ENCODE data around the gene CHEK2. TPM values are rescaled to one million over a fixed set of nuclear protein-coding genes. Genes with fewer than 3 reads are reported as not detected.
A peak's percentile ranks its signal among the peaks of the same experiment; 100 is the strongest.

The CHEK2 gene
- total RNA-seq: 1 to 10 TPM; 2.8 to 4.6 (median 3.6) TPM
- polyA plus RNA-seq: 10 to 100 TPM; 10.2 to 17.4 (median 10.6) TPM

DNA sequence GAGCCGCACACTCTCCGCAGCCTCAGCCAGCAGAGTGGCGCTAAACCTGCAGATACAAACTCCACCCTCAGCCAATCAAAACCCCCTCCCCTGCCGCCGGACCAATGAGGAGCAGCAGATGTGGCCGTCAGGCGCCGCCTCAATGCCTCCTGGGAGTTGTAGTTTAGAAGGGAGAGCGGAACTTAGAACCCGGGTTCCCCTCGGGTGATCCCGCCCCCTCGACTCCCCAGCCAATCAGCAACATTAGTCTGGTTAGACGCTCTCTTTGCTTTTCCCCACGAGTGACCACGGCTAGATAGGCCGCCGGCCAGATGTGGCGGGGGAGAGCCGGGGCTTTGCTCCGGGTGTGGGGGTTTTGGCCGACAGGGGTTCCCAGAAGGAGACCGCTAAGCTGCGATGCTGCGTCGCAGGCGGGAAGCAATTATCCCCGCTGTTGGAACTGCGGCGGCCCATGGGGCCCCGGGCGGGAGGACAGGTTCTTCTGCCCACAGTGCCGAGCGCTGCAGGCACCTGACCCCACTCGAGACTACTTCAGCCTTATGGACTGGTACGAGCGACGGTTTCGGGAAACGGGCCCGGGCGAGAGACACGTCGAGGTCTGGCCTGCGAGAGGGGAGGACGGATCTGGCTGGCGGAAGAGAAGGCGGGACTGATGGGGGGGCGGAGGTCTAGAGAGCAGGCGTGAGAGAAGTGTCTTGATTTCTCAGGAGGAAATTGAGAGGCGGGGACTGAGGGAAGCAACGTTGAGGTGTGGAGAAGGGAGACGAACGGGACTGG, at the start of gene CHEK2, which contains the start of gene HSCB:
TSS of gene CHEK2 (minus strand) at position 36 of the 777 bp plus-strand sequence. CDS start 7,099 bp downstream, outside the sequence.
TSS of gene HSCB (plus strand) at position 255 of the 777 bp plus-strand sequence. CDS start at position 312, 57 bp downstream.
- H3K4me3 ChIP-seq: peak within 1 kb of the TSS; percentile 69 to 95 (median 93)
- H3K9me3 ChIP-seq: no peaks in the 10 kb centered on the region
- H3K27me3 ChIP-seq: no peaks in the 10 kb centered on the region
- peaks cover 5 to 37% (median 25%) of the 10 kb centered on the region in 4 donors for H3K36me3 ChIP-seq
- H3K4me1 ChIP-seq: peaks cover 0 to 17% (median 11%) of the 10 kb centered on the region in 4 donors
- TF ChIP-seq, protein P1, sequence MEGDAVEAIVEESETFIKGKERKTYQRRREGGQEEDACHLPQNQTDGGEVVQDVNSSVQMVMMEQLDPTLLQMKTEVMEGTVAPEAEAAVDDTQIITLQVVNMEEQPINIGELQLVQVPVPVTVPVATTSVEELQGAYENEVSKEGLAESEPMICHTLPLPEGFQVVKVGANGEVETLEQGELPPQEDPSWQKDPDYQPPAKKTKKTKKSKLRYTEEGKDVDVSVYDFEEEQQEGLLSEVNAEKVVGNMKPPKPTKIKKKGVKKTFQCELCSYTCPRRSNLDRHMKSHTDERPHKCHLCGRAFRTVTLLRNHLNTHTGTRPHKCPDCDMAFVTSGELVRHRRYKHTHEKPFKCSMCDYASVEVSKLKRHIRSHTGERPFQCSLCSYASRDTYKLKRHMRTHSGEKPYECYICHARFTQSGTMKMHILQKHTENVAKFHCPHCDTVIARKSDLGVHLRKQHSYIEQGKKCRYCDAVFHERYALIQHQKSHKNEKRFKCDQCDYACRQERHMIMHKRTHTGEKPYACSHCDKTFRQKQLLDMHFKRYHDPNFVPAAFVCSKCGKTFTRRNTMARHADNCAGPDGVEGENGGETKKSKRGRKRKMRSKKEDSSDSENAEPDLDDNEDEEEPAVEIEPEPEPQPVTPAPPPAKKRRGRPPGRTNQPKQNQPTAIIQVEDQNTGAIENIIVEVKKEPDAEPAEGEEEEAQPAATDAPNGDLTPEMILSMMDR (IDR thresholded peaks at IDR 0.05): no peak
- TF ChIP-seq EP300 (IDR thresholded peaks at IDR 0.05) (peak in 1 of 4 donors; percentile 19), POLR2AphosphoS5 (IDR thresholded peaks at IDR 0.05) (peak; percentile 80 to 85 (median 82)), POLR2A (IDR thresholded peaks at IDR 0.05) (peak; percentile 69 to 74)
- H3K27ac ChIP-seq: peak within 1 kb of the TSS; percentile 93 to 99 (median 98)
- DNase-seq: peak; percentile 99
- 0% methylated on average over 54 of the region's 54 CpGs for WGBS, 2 donors
- intact Hi-C loops (cut with DNase I): loop anchor here (1.0 to 5.0 kb wide), 6 partner anchors 31 to 140 kb away; partner anchors contain the start of genes CCDC117, TTC28 and ZNRF3

DNA sequence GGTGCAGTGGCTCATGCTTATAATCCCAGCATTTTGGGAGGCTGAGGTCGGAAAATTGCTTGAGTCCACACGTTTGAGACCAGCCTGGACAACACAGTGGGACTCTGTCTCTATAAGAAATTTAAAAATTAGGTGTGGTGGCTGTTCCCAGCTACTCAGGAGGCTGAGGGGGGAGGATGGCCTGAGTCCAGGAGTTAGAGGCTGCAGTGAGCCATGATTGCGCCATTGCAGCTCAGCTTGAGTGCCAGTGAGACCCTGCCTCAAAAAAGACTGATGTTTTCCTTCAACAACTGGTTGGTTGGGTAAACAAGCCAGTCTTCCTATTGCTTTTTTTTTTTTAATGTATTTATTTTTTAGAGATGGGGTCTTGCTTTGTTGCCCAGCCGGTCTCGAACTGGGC, 49.5 kb upstream of the CHEK2 start:
- H3K9me3 ChIP-seq: no peaks in the 10 kb centered on the region
- no peak overlapping the region for H3K27ac ChIP-seq
- no peaks in the 10 kb centered on the region for H3K27me3 ChIP-seq
- intact Hi-C loops (cut with DNase I): no loop called here
- DNase-seq: no peak
- H3K4me3 ChIP-seq: no peak overlapping the region
- 94 to 97% methylated on average over 5 of the region's 5 CpGs for WGBS, 2 donors
- TF ChIP-seq POLR2A (IDR thresholded peaks at IDR 0.05) (no peak), POLR2AphosphoS5 (IDR thresholded peaks at IDR 0.05) (no peak), EP300 (IDR thresholded peaks at IDR 0.05) (no peak)
- TF ChIP-seq, protein P1 (IDR thresholded peaks at IDR 0.05): no peak
- peaks cover 15 to 54% (median 28%) of the 10 kb centered on the region in 4 donors for H3K36me3 ChIP-seq
- H3K4me1 ChIP-seq: peaks cover 0 to 35% (median 16%) of the 10 kb centered on the region in 4 donors

DNA sequence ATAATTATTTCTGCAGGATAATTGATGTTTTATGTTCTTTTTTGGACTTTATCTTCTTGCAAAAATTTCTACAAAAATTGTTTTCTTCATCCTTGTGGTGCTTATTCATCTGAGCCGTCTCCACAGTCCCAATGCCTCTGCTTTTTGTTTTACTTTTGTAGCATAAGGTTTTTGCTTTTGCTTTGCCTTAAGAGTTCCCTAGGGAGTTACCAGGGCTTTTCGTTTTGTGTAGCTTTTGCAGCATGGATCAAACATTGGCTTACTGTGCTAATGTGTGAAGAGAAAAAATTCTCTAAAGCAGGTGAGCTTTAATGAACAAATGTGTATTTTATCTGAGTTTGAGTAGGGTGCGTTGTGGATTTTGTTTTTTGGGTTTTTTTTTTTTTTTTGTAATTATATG, 47.0 kb upstream of the CHEK2 start:
- Histone ChIP-seq H3K4me3 (no peak overlapping the region), H3K4me1 (peaks cover 0 to 41% (median 28%) of the 10 kb centered on the region in 4 donors), H3K27me3 (no peaks in the 10 kb centered on the region), H3K9me3 (no peaks in the 10 kb centered on the region), H3K36me3 (peaks cover 0 to 54% (median 17%) of the 10 kb centered on the region in 4 donors), H3K27ac (no peak overlapping the region)
- TF ChIP-seq, protein P1 (IDR thresholded peaks at IDR 0.05): no peak
- TF ChIP-seq POLR2A (IDR thresholded peaks at IDR 0.05) (no peak), EP300 (IDR thresholded peaks at IDR 0.05) (no peak), POLR2AphosphoS5 (IDR thresholded peaks at IDR 0.05) (no peak)
- DNase-seq: no peak
- intact Hi-C loops (cut with DNase I): no loop called here
- 70 to 83% methylated on average over 3 of the region's 3 CpGs for WGBS, 2 donors

DNA sequence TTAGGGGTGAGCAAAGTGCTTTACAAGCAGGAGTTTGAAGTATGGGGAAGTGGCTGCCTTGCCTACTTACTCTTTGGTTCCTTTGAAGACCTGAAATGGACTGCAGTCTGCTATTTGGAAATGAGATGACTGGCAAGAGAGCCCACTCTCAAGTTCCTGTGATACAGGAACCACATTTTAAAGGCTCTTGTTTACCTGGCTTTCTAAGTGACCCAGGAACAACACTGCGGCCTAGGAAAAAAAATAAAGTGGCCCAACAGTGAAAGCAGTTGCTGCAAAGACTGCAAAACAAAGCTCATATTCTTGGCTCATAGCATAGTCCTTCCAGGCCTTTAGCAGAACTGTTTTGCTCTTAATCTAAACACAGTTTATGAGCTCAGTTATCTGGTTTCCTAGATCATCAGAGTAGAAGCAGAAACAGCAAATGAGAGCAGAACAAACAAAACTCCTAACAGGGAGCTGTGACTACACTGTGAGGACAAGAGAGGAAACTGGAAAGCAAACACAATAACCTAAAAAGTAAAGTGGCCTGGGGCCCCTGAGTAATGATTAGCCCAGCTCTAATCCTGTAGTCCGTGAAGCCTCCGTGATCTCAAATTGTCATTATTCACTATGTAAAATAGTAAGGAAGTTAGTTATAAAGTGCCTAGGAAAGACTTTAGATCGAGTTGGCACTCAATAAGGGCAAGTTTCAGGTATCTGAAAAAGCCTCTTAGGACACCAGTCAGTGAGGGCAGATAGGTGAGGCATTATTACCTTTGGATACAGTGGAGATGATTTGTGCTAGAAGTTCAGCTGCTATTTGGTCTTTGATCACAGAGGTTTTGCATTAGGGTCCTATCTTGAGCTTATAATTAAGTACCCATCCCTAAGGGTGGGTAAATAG, 42.4 kb upstream of the CHEK2 start:
- no peaks in the 10 kb centered on the region for H3K27me3 ChIP-seq
- WGBS, 2 donors: 12 to 50% methylated on average over 4 of the region's 4 CpGs
- no peak overlapping the region for H3K4me3 ChIP-seq
- intact Hi-C loops (cut with DNase I): no loop called here
- peaks cover 0 to 79% (median 22%) of the 10 kb centered on the region in 4 donors for H3K36me3 ChIP-seq
- no peak for DNase-seq
- H3K4me1 ChIP-seq: peaks cover 0 to 74% (median 54%) of the 10 kb centered on the region in 4 donors
- no peaks in the 10 kb centered on the region for H3K9me3 ChIP-seq
- H3K27ac ChIP-seq: peak overlapping the region in 3 of 4 donors; percentile 71 to 84 (median 77)
- TF ChIP-seq POLR2AphosphoS5 (IDR thresholded peaks at IDR 0.05) (peak in 3 of 4 donors; percentile 19 to 33 (median 19)), EP300 (IDR thresholded peaks at IDR 0.05) (no peak)
- TF ChIP-seq, protein P1 (IDR thresholded peaks at IDR 0.05): no peak

All from sigmoid colon (tissue), 7 donors.